Subcutaneous adipose tissue (tissue), 4 donors: ENCODE data around the gene UEVLD. TPM values are rescaled to one million over a fixed set of nuclear protein-coding genes. Genes with fewer than 3 reads are reported as not detected.

Source experiments
- total RNA-seq, 4 donors: library from RNA; depleted of rRNA; stranded (reverse); fragments of >200 nt; gene quantifications; one replicate each; pipeline ENCODE4 v1.1.0, GENCODE V29; 2016
- TF ChIP-seq, protein P1 (sequence below): fragments of 450-650 bp; IDR thresholded peaks from one replicate; pipeline ENCODE4 v1.5.1; 2016; ENCODE audit warnings: low read depth, mild to moderate bottlenecking, control low read depth, antibody characterized with exemption, moderate library complexity

UEVLD gene
- total RNA-seq, 4 donors from 2014 or later, result 18.6 to 67.0 (median 29.8) TPM

DNA sequence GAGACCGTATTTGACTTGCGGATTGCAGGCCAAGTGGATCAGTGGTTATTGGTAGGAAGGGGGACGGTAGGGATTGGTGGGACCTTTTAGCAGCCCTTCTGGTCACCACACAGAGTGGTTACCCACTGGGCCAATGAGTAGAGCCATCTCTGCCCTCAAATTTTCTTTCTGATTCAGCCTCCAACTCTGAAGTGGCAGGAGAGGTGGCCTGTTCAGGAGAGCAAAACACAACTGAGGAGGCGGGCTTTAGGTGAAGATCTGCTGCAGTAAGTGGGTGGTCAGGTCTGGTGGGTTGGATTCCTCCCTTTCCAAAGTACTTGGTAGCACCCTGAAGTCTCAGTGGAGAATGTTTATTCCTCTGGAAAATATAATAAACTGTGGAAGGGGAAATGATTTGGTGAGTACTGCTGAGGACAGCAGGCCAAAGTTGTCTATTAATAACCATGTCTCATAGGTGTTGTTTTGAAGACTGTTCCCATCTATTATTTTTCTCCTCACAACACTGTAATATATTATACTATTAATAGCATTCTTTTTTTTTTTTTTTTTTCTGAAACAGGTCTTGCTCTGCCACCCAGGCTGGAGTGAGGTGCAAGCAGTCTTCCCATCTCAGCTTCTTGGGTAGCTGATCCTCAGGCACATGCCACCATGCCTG lies 12.5 kb upstream of the UEVLD start:
- TF ChIP-seq, protein P1, sequence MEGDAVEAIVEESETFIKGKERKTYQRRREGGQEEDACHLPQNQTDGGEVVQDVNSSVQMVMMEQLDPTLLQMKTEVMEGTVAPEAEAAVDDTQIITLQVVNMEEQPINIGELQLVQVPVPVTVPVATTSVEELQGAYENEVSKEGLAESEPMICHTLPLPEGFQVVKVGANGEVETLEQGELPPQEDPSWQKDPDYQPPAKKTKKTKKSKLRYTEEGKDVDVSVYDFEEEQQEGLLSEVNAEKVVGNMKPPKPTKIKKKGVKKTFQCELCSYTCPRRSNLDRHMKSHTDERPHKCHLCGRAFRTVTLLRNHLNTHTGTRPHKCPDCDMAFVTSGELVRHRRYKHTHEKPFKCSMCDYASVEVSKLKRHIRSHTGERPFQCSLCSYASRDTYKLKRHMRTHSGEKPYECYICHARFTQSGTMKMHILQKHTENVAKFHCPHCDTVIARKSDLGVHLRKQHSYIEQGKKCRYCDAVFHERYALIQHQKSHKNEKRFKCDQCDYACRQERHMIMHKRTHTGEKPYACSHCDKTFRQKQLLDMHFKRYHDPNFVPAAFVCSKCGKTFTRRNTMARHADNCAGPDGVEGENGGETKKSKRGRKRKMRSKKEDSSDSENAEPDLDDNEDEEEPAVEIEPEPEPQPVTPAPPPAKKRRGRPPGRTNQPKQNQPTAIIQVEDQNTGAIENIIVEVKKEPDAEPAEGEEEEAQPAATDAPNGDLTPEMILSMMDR, result no peak

DNA sequence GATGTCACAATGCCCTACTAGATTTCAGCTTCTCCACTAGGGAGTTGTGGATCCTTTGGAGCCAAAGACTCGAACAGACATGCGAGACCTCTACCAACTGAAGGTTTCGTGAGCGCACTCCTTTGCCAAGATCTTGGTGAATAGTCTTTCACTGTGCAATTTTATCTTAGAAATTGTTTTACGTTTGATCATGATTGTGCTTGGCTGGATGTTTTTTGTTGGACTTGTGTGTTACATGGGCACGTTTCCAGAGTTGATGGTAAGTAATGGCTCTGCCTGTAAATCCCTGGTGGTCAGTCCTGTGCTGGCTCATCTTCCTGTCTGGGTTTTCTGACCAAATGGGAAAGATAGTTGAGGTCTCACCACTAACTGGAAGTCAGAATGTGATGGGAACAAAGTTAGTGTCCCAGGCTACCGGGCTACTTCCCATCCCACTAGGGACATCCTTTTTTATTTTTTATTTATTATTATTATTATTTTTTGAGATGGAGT lies 11.3 kb upstream of the UEVLD start, which contains the start of gene MISFA:
MISFA (plus strand) TSS at position 51 of the 492 bp plus-strand sequence; CDS start at position 191, 140 bp downstream.
- TF ChIP-seq, protein P1, result no peak

DNA sequence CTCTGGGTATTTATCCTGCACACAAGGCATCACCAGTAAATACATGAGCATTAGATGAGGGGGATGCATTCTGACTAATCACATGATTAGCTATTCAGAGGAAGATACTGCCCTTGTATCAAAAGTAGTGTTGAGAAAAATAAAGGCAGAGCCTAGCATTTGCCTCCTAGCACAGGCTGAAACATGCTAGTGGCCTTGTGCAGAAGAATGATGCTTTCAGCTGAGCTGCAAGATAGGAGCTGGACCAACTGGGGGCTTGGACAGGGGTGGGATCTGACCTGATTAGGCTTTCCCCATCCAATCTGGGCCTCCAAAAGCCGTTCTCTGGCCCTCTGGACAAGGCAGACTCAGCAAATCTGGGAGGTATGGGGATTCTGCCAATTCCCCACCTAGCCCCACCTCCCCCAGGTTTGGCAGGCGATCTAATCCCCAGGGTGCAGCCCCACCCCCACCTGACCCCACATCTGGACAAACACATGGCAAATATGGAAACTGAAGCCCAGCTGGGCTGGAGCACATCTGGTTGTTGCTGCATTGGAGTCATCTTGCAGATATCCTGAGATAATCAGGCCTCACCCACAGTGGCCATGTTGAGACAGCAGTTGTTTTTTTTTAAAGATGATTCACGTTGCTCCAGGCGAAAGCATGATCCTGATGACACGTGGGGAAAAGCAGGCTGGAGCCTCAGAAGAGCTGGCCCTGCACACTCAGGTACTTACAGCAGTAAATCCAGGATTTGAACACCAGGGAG lies 6.6 kb upstream of the UEVLD start:
- TF ChIP-seq, protein P1, result no peak

DNA sequence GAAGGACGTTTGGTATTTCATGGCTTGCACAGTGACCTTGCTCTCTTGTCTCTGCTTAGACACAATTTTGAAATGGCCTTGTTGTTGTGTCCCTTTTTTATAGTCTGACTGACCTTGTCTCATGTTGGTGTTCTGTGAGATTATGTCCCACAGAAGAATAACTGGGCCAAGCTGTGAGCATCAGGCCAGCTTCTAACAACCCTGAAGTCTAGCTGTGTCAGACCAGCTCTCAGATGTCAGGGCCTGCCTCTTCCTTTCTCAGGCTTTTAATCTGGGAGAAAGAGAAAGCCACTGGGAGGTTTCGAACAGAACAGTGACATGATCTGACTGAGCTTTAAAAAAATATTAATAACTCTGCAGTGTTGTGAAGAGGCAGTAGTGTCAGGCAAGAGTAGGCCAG lies 2.0 kb upstream of the UEVLD start:
- TF ChIP-seq, protein P1, result no peak

DNA sequence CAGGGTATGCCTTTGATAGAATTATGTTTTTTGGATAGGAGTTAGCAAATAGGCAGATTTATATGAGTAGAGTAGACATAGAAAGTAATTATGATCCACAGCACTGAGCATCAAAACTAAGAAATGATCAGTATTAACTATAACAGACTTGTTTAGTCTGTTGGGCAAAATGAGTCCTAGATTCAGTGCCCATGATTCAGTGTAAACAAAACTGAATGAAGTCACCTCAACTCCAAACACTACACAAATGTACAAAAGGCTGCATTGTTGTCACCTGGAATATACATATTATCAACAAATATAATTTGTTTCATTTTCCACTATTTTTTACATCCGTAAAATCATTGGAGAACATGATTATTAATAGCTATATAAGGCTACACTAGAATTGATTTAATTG lies 6.7 kb downstream of the UEVLD start:
- TF ChIP-seq, protein P1, result no peak

DNA sequence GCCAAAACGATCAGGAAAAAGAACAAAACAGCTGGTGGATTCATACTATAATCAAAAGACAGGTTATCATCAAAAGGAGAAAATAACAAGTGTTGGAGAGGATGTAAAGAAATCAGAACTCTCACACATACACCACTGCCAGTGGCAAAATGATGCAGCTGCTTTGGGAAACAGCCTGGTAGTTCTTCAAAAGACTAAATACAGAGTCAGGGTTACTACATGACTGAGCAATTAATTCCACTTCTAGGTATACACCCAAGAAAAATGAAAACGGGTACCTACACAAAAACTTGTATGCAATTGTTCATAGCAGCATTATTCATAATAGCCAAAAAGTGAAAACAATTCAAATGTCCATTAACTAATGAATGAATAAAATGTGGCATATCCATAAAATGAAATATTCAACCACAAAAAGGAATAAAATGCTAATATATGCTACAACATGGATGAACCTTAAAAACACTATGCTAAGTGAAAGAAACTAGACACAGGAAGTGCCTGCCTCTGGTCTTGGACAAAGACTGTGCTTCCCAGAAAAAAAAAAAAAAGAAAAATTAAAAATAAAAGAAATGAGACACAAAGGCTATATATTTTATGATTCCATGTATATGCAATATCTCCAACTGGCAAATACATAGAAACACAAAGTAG lies 8.3 kb downstream of the UEVLD start:
- TF ChIP-seq, protein P1, result no peak
